MM.1S (cell line): ENCODE data around the gene RNF224.

Experiments used
- DNase-seq: peaks from one replicate; pipeline ENCODE4 v3.0.0-alpha.2; 2015
- H2AFZ ChIP-seq: fragments of 300-600 bp; sonication (generic); 2 replicates; pipeline ENCODE4 v1.6.0; 2016; ENCODE audit warnings: antibody characterized with exemption, low read length
- H3F3A ChIP-seq: fragments of 300-600 bp; sonication (generic); 2 replicates; pipeline ENCODE4 v1.6.1; 2016; ENCODE audit warnings: mild to moderate bottlenecking, antibody characterized with exemption, low read length, moderate library complexity, mixed read lengths; ENCODE audit not compliant: insufficient read depth
- H3K27ac ChIP-seq: fragments of 300-600 bp; sonication (generic); 2 replicates; pipeline ENCODE4 v1.5.1; 2016; ENCODE audit warnings: mild to moderate bottlenecking, low read length
- H3K27me3 ChIP-seq: fragments of 300-600 bp; sonication (generic); replicated peaks from 2 replicates; pipeline ENCODE4 v1.6.0; 2016; ENCODE audit warnings: low read length; ENCODE audit not compliant: insufficient read depth
- H3K36me3 ChIP-seq: fragments of 300-600 bp; sonication (generic); replicated peaks from 2 replicates; pipeline ENCODE4 v1.6.1; 2016; ENCODE audit warnings: mild to moderate bottlenecking, low read length, mixed read lengths; ENCODE audit not compliant: insufficient read depth
- H3K4me1 ChIP-seq: fragments of 300-600 bp; sonication (generic); 2 replicates; pipeline ENCODE4 v1.6.1; 2016; ENCODE audit warnings: low read length, mixed read lengths
- H3K4me2 ChIP-seq: fragments of 300-600 bp; sonication (generic); 2 replicates; pipeline ENCODE4 v1.6.0; 2016; ENCODE audit warnings: low read depth, low read length
- H3K4me3 ChIP-seq: fragments of 300-600 bp; sonication (generic); 2 replicates; pipeline ENCODE4 v1.5.1; 2016; ENCODE audit warnings: low read length, mixed read lengths
- H3K79me2 ChIP-seq: fragments of 300-600 bp; sonication (generic); 2 replicates; pipeline ENCODE4 v1.6.1; 2016; ENCODE audit warnings: mixed run types, low read length, mixed read lengths
- H3K9ac ChIP-seq: fragments of 300-600 bp; sonication (generic); 2 replicates; pipeline ENCODE4 v1.6.1; 2016; ENCODE audit warnings: low read length, mixed read lengths
- H3K9me2 ChIP-seq: fragments of 300-600 bp; sonication (generic); replicated peaks from 2 replicates; pipeline ENCODE4 v1.6.1; 2016; ENCODE audit warnings: mild to moderate bottlenecking, low read length, mixed read lengths; ENCODE audit not compliant: insufficient read depth
- H3K9me3 ChIP-seq: fragments of 300-600 bp; sonication (generic); replicated peaks from 2 replicates; pipeline ENCODE4 v1.6.1; 2016; ENCODE audit warnings: mild to moderate bottlenecking, low read length, mixed read lengths; ENCODE audit not compliant: insufficient read depth
- H4K20me1 ChIP-seq: fragments of 300-600 bp; sonication (generic); 2 replicates; pipeline ENCODE4 v1.6.1; 2016; ENCODE audit warnings: mild to moderate bottlenecking, low read length, moderate library complexity, mixed read lengths; ENCODE audit not compliant: insufficient read depth
- CTCF ChIP-seq: fragments of 300-600 bp; sonication (generic); IDR thresholded peaks from 2 replicates; pipeline ENCODE4 v1.5.1; 2016; ENCODE audit warnings: antibody characterized with exemption, low read length, mixed read lengths
- EZH2 ChIP-seq: fragments of 300-600 bp; sonication (generic); optimal IDR thresholded peaks from 2 replicates; pipeline ENCODE3; 2017; ENCODE audit warnings: low read depth, mild to moderate bottlenecking, antibody characterized with exemption, low read length, mixed read lengths
- EZH2phosphoT487 ChIP-seq: fragments of 300-600 bp; sonication (generic); IDR thresholded peaks from 2 replicates; pipeline ENCODE4 v1.6.1; 2018; ENCODE audit warnings: antibody characterized with exemption, low read length

RNF224 gene

GRCh38 chr9:137230705-137231371 lies 3.5 kb downstream of the RNF224 start, which contains the start of gene SLC34A3:
Gene SLC34A3, plus strand, starts transcription at chr9:137230901. Its CDS starts 802 bp downstream, at chr9:137231703.
- Histone ChIP-seq H3K36me3 (no peaks in the 10 kb centered on the region), H3F3A (no peaks in the 10 kb centered on the region), H3K4me2 (no peak within 1 kb of the TSS), H3K27ac (no peak within 1 kb of the TSS), H3K9me3 (no peaks in the 10 kb centered on the region), H3K4me3 (no peak within 1 kb of the TSS), H3K4me1 (no peaks in the 10 kb centered on the region), H2AFZ (no peak within 1 kb of the TSS), H3K9ac (no peak within 1 kb of the TSS), H4K20me1 (no peaks in the 10 kb centered on the region), H3K27me3 (peaks cover 74% of the 10 kb centered on the region), H3K79me2 (no peaks in the 10 kb centered on the region), H3K9me2 (no peaks in the 10 kb centered on the region)
- TF ChIP-seq CTCF: no peak
- no peak for TF ChIP-seq EZH2
- no peak for TF ChIP-seq EZH2phosphoT487
- DNase-seq: no peak

GRCh38 chr9:137231372-137232039 lies 4.2 kb downstream of the RNF224 start:
- DNase-seq: no peak
- peaks cover 77% of the 10 kb centered on the region for H3K27me3 ChIP-seq
- no peaks in the 10 kb centered on the region for H3K9me3 ChIP-seq
- 0 out of 2 replicates have a peak, but pooled peaks cover 5% of the 10 kb centered on the region for H3K4me1 ChIP-seq
- H3K4me3 ChIP-seq: no peak overlapping the region
- H4K20me1 ChIP-seq: no peaks in the 10 kb centered on the region
- no peak overlapping the region for H2AFZ ChIP-seq
- H3K27ac ChIP-seq: no peak overlapping the region
- no peaks in the 10 kb centered on the region for H3K36me3 ChIP-seq
- H3K4me2 ChIP-seq: no peak overlapping the region
- TF ChIP-seq EZH2 (no peak), EZH2phosphoT487 (no peak), CTCF (no peak)
- no peaks in the 10 kb centered on the region for H3K79me2 ChIP-seq
- no peaks in the 10 kb centered on the region for H3F3A ChIP-seq
- no peaks in the 10 kb centered on the region for H3K9me2 ChIP-seq
- no peak overlapping the region for H3K9ac ChIP-seq

GRCh38 chr9:137232101-137232500 lies 4.8 kb downstream of the RNF224 start:
- Histone ChIP-seq H3K4me2 (no peak overlapping the region), H2AFZ (no peak overlapping the region), H3K4me3 (no peak overlapping the region), H3F3A (no peaks in the 10 kb centered on the region), H3K27me3 (peaks cover 77% of the 10 kb centered on the region), H4K20me1 (no peaks in the 10 kb centered on the region), H3K36me3 (no peaks in the 10 kb centered on the region), H3K27ac (no peak overlapping the region), H3K4me1 (peaks cover 9% of the 10 kb centered on the region; the same call in 1 of the 2 replicates), H3K79me2 (no peaks in the 10 kb centered on the region), H3K9ac (no peak overlapping the region), H3K9me3 (no peaks in the 10 kb centered on the region), H3K9me2 (no peaks in the 10 kb centered on the region)
- no peak for DNase-seq
- TF ChIP-seq EZH2phosphoT487 (no peak), CTCF (no peak), EZH2 (no peak)
